Stimulated activated CD4-positive, alpha-beta T cell treated with anti-CD3 and anti-CD28 coated beads, TNF-alpha, amount 100 ng/mL, for 48 hours (primary cell): Measurements from ENCODE around the gene MIOX.
"Not testable (repeated sequence)": the region's sequence is repeated elsewhere in the genome, so short reads cannot be mapped to it uniquely, and the experiment has no call there.

Experiments
- DNase-seq, 3 donors: peaks; one replicate each; pipeline ENCODE4 v3.0.0-alpha.2; 2020; ENCODE audit warnings: low read depth in 3 of 3

Gene MIOX

DNA sequence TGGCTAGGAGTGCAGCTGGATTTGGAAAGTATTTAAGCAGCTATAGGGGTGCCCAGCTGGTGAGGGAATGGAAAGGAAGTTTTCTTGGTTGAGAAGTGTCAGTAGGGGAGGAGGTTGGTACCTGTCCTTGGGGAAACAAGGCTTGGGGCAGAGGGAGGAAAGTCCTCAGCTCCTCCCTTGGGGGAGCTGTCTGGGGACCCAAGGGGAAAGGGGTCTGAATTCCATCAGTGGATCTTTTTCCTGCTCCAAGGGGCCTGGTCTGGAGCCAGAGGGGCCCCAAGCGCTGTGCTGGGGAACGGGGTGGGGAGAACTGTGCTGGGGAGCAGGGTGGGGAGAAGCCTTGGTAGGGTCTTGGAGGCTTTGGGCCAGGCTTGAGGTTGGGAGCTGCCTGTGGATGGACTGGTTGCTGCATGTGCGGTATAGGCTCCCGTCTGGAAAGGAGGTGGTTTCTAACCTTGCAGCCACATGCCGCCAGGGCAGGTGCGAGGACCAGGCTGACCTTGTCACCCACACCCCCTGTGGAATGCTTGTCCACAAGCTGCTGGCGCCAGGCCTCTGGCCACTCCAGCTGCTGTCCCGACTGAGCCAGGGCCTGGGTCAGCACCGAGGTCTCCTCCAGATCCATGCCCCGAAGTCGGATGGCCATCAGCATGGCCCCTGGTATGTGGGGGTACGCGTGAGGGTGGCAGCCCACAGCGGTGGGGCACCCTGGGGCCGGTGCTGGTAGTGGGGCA, 42.2 kb downstream of the MIOX start:
- DNase-seq, result no peak

DNA sequence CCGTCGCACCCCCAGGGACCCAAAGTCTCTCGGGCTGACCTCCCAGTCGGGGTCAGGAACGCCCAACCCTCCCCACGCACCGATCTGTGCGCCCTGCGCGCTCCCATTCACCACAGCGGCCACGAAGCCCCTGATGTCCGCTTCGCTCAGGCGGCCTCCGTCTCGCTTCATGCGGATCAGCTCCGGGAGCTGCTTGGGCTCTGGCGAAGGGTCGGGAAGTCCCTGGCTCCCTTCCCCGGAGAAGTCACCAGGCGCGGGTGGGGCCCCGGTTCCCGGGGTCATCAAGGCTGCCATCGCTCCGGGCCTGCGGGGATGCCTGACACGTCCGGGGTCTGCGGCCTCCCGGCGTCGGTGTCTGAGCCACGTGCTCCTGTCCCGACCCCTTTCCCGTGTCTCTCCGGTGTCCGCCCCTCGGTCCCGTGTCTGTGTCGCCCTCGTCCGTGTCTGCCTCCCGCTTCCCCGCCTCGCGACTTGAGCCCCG, 42.8 kb downstream of the MIOX start:
- no peak for DNase-seq

DNA sequence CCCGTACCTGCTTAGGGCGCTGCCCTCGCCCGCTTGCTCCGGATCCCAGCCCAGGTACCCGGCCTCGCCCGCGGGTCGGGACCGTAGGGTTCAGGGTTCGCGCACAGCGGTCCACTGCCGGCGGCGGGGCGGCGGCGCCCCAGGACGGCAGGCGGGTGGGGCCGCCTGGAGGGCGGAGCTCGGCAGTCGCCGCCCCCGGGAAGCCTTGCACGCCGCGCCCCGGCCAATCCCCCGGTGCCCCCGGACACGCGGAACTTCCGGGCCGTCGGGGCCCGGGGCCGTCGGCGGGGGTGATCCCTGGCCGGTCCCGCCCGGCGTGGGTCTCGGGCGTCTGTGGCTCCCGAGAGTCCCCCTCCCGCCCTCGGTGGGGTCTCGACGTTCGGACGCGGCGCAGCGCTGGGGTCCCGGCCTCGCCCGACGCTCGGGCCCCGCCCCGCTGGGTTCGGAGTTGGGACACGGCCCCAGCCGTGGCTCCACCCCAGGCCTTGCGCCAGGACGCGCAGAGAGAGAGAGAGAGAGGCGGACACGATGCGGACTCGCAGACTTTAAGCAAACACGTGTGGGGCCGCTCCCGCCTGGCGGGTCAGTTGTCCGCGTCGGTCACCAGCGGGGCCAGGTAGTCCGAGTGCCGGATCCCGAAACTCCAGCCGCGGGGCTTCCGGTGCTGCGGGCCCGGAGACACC, 43.4 kb downstream of the MIOX start, which contains the start of gene TYMP:
Gene TYMP (minus strand): TSS at position 116 of the 683 bp plus-strand sequence. CDS start 303 bp downstream, outside the sequence.
- DNase-seq, result peak in 1 of 3 donors; percentile 47

DNA sequence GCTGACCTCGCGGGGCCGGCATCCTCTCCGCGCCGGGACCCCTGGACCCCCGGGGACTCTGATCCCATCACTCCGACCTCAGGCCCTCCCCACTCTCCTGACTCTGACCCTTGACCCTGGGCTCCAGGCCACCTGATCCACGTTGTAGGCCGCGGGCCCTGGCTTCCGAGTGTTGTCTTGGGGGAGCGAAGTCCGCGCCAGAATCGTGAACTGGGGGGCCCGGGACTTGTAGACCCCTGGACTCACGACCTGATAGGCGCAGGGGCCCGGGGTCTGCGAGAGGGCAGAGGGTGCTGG, 43.9 kb downstream of the MIOX start:
- no peak for DNase-seq

DNA sequence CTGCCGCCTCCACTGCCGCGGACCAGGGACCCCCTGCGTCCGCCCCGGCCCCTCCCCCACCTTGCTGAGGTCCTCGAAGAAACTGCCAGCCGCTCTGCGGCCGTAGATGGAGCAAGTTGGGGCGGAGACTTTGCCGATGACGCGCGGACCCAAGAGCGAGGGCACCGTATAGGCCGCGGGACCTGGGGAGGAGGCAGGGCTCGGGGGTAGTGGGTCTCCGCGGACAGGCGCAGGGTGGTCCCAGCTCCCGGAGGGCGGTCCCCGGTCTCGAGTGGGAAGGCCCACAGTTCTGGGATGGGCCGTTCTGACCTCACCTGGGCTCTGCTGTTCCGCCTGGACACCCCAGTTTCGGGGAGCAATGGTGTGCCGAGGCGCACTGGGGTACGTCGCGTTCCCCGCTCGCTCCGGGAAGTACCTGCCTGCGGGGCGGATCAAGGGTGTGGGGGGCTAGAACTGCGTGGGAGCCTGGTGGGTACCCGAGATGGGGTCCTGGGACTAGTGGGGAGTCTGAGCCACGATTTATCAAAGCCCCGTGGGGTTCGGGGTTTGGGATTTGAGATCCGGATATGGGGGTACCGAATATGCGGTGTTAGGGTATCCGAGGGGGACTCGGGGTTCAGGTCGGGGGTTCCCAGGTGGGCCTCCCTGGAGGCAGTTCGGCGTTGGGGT, 44.4 kb downstream of the MIOX start:
- peak; percentile 66 to 83 (median 71) for DNase-seq

DNA sequence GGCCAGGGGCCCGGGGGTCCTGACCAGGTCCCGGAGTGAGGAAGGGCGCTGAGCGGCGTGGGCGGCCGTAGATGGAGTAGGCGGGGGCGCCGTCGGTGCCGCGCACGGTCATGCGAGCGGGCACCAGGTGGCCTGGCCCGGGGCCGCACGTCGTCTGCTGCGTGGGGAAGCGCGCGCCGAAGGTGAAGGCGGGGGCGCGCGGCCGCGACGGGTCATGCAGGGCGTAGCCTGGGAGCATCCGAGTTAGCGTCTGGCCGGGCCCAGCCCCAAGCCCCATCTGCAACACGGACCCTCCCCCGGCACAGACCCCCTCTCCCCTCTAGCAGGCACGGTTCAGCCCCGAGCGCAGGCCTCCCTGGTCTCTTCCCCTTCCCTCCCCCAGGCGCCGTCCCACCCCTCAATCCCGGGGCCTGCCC, 44.9 kb downstream of the MIOX start:
- DNase-seq, result peak in 2 of 3 donors; percentile 56 to 67

DNA sequence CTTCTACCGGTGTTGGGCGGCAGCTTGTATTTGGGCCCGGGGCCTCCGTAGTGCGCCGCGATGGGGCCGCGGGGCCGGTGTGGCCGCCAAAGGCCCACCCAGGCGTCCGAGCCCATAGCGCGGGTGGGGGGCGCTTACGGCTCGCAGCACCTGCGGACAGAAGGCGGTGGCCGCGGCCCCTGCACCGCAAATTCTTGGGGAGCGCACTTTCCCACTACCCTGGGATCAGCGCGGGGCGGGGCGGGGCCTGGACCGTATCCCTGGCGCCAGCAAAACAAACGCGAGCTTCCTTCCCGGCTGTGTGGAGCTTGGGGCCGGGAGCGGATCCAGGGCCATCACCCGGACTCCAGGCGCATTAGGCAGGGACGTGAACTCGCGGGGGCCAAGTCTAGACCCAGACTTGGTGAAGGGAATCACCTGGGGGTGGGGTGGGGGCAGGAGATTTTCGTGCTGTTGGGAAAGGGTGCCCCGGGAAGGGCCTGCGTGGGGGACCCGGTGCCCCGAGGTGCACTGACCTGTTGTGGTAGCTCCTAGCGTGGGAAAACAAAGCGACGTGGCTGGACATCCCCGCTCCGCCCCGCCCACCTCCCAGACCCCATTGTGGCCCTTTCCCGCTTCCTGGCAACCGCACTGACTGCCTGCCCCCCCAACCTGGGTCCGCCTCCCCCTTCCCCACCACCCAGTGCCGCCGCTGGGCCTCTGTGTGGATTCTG, 45.5 kb downstream of the MIOX start:
- DNase-seq, result no peak

DNA sequence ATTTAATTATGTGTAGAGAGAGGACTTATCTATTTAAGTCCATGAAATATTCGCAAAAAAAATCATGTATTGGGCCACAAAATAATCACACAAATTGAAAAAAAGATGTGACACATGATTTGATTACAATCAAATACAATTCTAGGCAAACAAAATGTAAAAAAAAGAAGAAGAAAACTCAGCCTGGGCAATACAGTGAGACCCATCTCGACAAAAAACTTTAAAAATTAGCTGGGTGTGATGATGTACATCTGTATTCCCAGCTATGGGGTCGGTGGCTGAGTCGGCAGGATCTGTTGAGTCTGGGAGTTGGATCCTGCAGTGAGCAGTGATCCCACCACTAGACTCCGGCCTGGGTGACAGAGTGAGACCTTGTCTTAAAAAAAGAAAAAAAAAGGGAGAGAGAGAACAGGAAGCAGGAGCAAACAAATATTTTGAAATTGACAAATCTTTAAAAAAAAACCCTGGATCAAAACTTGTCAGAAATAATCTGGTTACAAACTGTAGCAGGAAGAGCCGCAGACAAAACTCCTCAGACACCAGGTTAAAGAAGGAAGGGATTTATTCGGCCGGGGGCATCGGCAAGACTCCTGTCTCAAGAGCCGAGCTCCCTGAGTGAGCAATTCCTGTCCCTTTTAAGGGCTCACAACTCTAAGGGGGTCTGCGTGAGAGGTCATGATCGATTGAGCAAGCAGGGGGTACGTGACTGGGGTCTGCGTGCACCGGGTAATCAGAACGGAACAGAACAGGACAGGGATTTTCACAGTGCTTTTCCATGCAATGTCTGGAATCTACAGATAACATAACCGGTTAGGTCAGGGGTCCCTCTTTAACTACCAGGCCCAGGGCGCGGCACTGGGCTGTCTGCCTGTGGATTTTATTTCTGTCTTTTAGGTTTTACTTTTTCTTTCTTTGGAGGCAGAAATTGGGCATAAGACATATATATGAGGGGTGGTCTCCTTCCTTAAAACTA, 46.5 kb downstream of the MIOX start:
- DNase-seq, result no peak

DNA sequence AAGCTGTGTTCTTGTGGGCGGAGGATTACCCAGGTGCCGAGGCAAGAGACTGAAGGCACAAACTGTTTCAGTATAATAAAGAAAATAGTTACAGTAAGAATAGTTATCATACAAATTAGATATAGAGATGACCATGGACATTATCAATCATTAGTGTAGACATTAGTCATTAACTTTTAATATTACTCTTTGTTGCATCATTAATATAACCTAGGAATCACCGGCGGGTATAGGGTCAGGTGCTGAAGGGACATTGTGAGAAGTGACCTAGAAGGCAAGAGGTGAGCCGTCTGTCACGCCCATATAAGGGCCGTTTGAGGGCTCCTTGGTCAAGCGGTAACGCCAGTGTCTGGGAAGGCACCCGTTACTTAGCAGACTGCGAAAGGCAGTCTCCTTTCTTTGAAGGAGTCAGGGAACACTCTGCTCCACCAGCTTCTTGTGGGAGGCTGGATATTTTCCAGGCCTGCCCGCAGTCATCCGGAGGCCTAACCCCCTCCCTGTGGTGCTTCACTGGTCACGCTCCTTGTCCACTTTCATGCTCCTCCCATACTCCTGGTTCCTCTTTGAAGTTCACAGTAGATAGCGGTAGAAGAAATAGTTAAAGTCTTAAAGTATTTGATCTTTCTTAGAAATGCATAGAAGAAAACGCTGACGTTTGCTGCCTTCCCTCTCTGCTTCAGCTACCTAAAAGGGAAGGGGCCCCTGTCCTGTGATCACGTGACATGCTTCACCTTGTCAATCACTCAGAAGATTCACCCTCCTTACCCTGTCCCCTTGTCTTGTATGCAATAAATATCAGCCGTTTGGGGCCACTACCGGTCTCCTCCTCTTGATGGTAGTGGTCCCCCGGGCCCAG, 47.4 kb downstream of the MIOX start:
- not testable (repeated sequence) for DNase-seq

DNA sequence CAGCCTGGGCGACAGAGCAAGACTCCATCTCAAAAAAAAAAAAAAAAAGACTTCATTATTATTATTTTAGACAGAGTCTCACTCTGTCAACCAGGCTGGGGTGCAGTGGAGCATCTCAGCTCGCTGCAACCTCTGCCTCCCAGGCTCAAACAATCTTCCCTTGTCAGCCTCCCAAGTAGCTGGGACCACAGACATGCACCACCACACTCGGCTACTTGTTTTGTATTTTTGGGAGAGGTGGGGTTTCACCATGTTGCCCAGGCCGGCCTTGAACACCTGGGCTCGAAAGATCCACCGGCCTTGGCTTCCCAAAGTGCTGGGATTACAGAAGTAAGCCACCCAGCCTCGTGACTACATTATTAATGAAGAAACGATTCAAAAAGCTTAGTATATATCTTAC, 48.5 kb downstream of the MIOX start:
- DNase-seq, result no peak

DNA sequence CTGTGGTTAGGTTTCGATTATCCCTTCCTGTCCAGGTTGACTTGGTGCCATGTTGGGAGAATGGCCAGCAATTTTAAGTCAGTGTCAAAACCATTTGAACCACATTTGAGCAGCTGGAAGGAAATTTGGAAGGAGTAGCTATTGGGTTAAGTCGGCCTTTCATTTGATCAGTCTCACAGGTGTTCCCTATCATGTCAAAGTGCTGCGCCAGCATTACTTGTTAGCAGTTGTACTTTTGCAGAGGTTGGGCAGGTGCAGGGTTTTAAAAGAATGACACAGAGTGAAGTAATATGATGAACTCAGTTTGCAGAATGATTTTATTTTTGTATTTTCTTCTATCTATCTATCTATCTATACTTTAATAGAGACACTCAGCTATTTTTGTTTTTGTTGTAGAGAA, 49.6 kb downstream of the MIOX start:
- no peak for DNase-seq

DNA sequence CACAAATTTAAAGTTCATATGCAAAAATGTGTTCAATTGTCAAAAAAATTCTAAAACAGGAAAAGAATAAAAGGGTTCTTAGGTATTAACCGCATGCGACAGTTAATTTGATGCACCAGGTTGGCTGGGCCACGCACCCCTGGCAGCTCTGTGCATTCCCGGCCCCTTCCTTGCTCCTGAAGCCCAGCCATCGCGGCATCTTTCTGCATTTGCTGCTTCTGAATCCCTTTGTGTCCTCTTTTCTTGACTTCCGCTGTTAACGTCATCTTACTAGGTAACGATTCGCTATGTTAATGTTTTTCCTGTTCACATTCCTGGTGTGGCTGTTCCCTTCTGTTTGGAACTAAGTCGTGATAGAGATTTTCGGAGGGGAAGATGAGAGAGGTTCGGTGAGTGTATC, 51.1 kb downstream of the MIOX start:
- no peak for DNase-seq
